Omental fat pad (tissue), 4 donors: ENCODE results near the gene CLEC11A. TPM values are rescaled to one million over a fixed set of nuclear protein-coding genes. Genes with fewer than 3 reads are reported as not detected.
A peak's percentile ranks its signal among the peaks of the same experiment; 100 is the strongest.

Experiments used
- ATAC-seq: fragments of 150-250 bp; one replicate; pipeline ENCODE4 v1.9.1; 2016; ENCODE audit warnings: mild to moderate bottlenecking, moderate library complexity; ENCODE audit not compliant: low FRiP score
- DNase-seq: peaks from one replicate; pipeline ENCODE4 v3.0.0-alpha.2; 2019; ENCODE audit warnings: low spot score
- total RNA-seq, 4 donors: library from RNA; depleted of rRNA; stranded (reverse); fragments of >200 nt; gene quantifications; one replicate each; pipeline ENCODE4 v1.1.0, GENCODE V29; 2016
- TF ChIP-seq, protein P1 (sequence below), 3 donors: fragments of 450-650 bp; IDR thresholded peaks; one replicate each; pipeline ENCODE4 v1.5.1; 2016 to 2017; ENCODE audit warnings: antibody characterized with exemption in 3 of 3, mild to moderate bottlenecking in 3 of 3, moderate library complexity in 2 of 3

Gene CLEC11A
- total RNA-seq, 4 donors from 2014 or later: 17.1 to 32.0 (median 21.9) TPM

- ATAC-seq: no peak
- TF ChIP-seq, protein P1, sequence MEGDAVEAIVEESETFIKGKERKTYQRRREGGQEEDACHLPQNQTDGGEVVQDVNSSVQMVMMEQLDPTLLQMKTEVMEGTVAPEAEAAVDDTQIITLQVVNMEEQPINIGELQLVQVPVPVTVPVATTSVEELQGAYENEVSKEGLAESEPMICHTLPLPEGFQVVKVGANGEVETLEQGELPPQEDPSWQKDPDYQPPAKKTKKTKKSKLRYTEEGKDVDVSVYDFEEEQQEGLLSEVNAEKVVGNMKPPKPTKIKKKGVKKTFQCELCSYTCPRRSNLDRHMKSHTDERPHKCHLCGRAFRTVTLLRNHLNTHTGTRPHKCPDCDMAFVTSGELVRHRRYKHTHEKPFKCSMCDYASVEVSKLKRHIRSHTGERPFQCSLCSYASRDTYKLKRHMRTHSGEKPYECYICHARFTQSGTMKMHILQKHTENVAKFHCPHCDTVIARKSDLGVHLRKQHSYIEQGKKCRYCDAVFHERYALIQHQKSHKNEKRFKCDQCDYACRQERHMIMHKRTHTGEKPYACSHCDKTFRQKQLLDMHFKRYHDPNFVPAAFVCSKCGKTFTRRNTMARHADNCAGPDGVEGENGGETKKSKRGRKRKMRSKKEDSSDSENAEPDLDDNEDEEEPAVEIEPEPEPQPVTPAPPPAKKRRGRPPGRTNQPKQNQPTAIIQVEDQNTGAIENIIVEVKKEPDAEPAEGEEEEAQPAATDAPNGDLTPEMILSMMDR (IDR thresholded peaks at IDR 0.05): no peak
- no peak for DNase-seq
These were observed 764 bp downstream of the CLEC11A start for GRCh38 chr19:50723735-50724521.

- TF ChIP-seq, protein P1 (IDR thresholded peaks at IDR 0.05): peak in 1 of 3 donors; percentile 57
- ATAC-seq: peak; percentile 92
- peak; percentile 95 for DNase-seq
These were observed 1.5 kb downstream of the CLEC11A start for GRCh38 chr19:50724522-50725217.

GRCh38 chr19:50725218-50725910 lies 2.2 kb downstream of the CLEC11A start:
- TF ChIP-seq, protein P1 (IDR thresholded peaks at IDR 0.05): no peak
- ATAC-seq (peak; percentile 16), DNase-seq (no peak)

DNA sequence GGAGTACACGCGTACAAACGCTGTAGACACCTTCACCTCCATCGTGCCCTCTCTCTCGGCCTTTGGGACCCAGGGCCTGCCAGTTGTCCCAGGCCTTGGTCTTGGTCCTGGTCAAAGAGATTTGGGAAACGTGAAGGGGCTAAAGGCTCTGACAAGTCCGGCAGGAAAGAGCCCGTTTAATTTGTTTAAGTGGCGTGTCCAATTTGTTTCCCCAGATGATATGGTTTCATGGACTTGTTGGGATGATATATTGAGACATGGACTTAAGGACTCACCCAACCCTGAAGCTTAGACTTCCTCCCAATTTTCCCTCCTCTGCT lies 2.7 kb downstream of the CLEC11A start:
- DNase-seq (no peak), ATAC-seq (no peak)
- TF ChIP-seq, protein P1 (IDR thresholded peaks at IDR 0.05): no peak

GRCh38 chr19:50728084-50728737 lies 5.0 kb downstream of the CLEC11A start:
- peak; percentile 39 for DNase-seq
- TF ChIP-seq, protein P1 (IDR thresholded peaks at IDR 0.05): no peak
- no peak for ATAC-seq

- no peak for DNase-seq
- TF ChIP-seq, protein P1 (IDR thresholded peaks at IDR 0.05): no peak
- no peak for ATAC-seq
These were observed 6.7 kb downstream of the CLEC11A start for GRCh38 chr19:50729894-50730293.
